Suprapubic skin (tissue), 3 donors: ENCODE measurements around the gene UBE2QL1.

Experiments used
- POLR2AphosphoS5 ChIP-seq, 3 donors: sonication (generic); formaldehyde crosslinking; IDR thresholded peaks; one replicate each; pipeline ENCODE4 v1.6.1; 2017; ENCODE audit warnings: antibody characterized with exemption in 3 of 3
- TF ChIP-seq, protein P1 (sequence below), 2 donors: fragments of 200-600 bp in 1 of 2; fragments of 450-650 bp in 1 of 2; sonication (generic) in 1 of 2; IDR thresholded peaks; one replicate each; pipeline ENCODE4 v1.5.1; 2016 to 2019; ENCODE audit warnings: antibody characterized with exemption in 2 of 2, mild to moderate bottlenecking in 1 of 2, moderate library complexity in 1 of 2

DNA sequence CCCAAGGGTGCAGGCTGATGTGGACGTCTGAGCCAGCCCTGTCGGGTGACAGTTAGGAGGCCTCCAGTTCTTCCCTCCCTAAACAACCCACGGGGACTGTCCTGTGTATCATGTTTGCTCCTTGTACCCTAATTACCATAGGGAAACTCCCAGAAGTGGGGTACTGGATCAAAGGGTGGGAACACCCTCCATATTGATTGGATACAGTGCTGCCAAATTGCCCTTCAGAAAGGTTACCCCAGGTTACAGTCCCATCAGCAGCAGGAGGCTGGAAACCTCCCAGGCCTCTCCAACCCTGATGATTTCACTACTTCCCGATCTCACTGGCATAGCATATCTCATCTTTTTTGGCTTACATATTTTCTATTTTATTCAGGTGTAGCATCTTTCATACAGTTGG lies 22.0 kb downstream of the UBE2QL1 start:
- TF ChIP-seq, protein P1, sequence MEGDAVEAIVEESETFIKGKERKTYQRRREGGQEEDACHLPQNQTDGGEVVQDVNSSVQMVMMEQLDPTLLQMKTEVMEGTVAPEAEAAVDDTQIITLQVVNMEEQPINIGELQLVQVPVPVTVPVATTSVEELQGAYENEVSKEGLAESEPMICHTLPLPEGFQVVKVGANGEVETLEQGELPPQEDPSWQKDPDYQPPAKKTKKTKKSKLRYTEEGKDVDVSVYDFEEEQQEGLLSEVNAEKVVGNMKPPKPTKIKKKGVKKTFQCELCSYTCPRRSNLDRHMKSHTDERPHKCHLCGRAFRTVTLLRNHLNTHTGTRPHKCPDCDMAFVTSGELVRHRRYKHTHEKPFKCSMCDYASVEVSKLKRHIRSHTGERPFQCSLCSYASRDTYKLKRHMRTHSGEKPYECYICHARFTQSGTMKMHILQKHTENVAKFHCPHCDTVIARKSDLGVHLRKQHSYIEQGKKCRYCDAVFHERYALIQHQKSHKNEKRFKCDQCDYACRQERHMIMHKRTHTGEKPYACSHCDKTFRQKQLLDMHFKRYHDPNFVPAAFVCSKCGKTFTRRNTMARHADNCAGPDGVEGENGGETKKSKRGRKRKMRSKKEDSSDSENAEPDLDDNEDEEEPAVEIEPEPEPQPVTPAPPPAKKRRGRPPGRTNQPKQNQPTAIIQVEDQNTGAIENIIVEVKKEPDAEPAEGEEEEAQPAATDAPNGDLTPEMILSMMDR (IDR thresholded peaks at IDR 0.05) = no peak
- TF ChIP-seq POLR2AphosphoS5 (IDR thresholded peaks at IDR 0.05) = no peak
